RWPE1 (cell line): Measurements from ENCODE around the gene NR3C1.
A peak's percentile ranks its signal among the peaks of the same experiment; 100 is the strongest.

Experiments
- CTCF ChIA-PET: fragments of 350-600 bp; sonication (Branson Sonifier 250); formaldehyde crosslinking; extraction: SDS; loops from one replicate; lab custom pipeline; 2021; lab: Yijun Ruan, JAX
- POLR2A ChIA-PET: fragments of 400-600 bp; formaldehyde crosslinking; extraction: SDS; loops from one replicate; lab custom pipeline; 2020; ENCODE audit warnings: antibody characterized with exemption; ENCODE audit not compliant: low non-redundant PET; lab: Yijun Ruan, JAX
- DNase-seq: peaks from one replicate; pipeline ENCODE4 v3.0.0; 2012; ENCODE audit warnings: low spot score
- H3K27ac ChIP-seq: fragments of 450-650 bp; 2 replicates; pipeline ENCODE4 v1.5.1; 2017
- TF ChIP-seq, protein P1 (sequence below): fragments of 450-650 bp; conservative IDR thresholded peaks from 2 replicates; pipeline ENCODE4 v1.5.1; 2017; ENCODE audit warnings: low read depth, mild to moderate bottlenecking

NR3C1 gene

DNA sequence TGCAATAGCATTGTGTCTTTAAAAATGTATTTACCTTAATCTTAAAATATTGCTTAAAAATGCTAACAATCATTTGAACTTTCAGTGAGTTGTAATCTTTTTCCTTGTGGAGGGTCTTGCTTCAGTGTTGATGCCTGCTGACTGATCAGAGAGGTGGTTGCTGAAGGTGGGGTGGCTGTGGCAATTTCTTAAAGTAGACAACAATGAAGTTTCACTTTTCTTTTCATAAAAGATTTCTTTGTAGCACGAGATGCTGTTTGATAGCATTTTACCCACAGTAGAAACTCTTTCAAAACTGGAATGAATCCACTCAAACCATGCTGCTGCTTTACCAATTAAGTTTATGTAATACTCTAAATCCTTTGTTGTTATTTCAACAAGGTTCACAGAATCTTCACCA lies 50.8 kb downstream of the NR3C1 start:
- POLR2A ChIA-PET, result no interaction called here
- H3K27ac ChIP-seq, result no peak overlapping the region
- no peak for DNase-seq
- TF ChIP-seq, protein P1, sequence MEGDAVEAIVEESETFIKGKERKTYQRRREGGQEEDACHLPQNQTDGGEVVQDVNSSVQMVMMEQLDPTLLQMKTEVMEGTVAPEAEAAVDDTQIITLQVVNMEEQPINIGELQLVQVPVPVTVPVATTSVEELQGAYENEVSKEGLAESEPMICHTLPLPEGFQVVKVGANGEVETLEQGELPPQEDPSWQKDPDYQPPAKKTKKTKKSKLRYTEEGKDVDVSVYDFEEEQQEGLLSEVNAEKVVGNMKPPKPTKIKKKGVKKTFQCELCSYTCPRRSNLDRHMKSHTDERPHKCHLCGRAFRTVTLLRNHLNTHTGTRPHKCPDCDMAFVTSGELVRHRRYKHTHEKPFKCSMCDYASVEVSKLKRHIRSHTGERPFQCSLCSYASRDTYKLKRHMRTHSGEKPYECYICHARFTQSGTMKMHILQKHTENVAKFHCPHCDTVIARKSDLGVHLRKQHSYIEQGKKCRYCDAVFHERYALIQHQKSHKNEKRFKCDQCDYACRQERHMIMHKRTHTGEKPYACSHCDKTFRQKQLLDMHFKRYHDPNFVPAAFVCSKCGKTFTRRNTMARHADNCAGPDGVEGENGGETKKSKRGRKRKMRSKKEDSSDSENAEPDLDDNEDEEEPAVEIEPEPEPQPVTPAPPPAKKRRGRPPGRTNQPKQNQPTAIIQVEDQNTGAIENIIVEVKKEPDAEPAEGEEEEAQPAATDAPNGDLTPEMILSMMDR, result no peak
- CTCF ChIA-PET, result no interaction called here

DNA sequence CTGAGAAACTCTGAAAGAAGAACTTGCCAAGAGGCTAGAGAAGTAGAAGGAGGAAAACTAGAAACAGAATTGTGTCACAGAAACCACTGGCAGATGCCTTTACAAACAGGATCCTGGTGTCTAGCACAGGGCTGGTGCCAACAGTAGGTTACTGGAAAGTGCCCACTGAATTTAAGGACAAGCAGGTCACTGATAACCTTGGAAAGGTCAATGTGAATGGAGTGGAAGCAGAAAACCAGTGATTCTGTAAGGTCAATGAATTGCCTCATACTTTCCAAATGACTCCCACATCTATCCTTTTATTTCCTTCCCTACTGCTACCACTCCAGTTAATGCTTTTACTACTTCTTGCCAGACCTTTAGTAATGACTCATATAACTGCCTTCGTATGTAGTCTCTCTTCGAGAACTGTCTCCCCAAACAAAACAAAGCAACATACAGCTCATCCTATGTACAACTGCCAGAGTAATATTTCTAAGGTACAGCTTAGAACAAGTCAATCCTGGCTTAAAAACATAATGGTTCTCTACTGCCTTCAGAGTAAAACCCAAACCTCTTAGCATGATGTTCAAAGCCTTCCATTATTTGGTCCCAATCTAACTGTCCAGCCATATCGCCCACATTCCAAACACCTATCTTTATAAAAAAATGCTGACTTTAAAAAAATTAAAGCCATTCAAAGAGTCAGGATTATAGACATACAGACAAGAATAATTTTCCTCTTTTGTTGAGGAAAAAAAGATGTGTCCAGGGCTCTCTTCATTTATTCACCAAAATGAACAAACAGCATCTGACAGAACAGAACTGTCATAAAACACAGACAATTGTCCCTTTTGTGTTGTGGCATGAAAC lies 52.5 kb downstream of the NR3C1 start:
- H3K27ac ChIP-seq, result no peak overlapping the region
- TF ChIP-seq, protein P1, result no peak
- POLR2A ChIA-PET, result no interaction called here
- DNase-seq, result peak; percentile 72
- CTCF ChIA-PET, result interaction anchor here (0.6 to 1.1 kb wide), 2 partner anchors 10 to 257 kb away, joined by 3 to 4 read pairs; no protein-coding TSS in a partner anchor

DNA sequence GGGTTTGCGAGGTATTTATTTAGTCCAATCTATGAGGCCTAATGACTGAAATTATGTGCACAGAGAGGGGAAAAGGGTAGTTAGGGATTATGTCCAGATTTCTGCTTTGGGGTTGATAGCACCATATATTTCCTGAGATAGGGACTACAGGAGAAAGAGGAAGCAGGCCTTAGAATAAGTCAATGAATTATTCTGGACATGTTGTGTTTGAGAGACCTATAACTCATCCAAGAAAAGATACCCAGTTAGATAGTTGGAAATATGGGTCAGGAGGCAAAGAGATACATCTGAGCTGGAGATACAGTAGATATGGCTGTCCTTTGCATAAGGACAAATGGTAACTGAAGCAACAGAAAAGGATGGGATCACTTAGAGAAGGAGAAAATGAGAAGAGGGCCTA lies 53.1 kb downstream of the NR3C1 start:
- CTCF ChIA-PET, result interaction anchor here (0.6 kb wide), 1 partner anchor 309 kb away, joined by 4 read pairs; no protein-coding TSS in a partner anchor
- POLR2A ChIA-PET, result interaction anchor here (0.6 kb wide), 1 partner anchor 68 kb away, joined by 7 read pairs; no protein-coding TSS in a partner anchor
- no peak for DNase-seq
- H3K27ac ChIP-seq, result no peak overlapping the region
- TF ChIP-seq, protein P1, result no peak

DNA sequence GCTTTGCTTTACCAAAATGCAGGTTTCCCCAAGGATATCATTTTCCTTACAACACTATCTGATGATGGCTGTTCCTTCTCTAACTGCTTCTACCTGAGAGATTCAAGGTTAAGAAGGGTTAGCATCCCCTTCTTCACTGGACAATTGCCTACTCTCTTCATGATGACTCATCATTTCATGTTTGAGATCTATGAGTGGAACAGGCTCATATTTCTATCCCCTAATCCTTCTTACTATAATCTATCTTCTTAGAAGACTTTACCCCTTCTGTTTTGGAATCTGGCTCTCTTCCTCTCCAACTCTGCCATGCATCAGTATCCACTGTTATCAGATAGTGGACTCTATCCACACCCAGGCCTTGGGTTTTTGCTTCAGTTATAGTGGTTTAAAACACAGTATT lies 54.3 kb downstream of the NR3C1 start:
- ChIA-PET POLR2A (no interaction called here), CTCF (interaction anchor here (0.7 kb wide), 1 partner anchor 376 kb away, joined by 3 read pairs; no protein-coding TSS in a partner anchor)
- H3K27ac ChIP-seq, result no peak overlapping the region
- TF ChIP-seq, protein P1, result no peak
- DNase-seq, result peak; percentile 12

DNA sequence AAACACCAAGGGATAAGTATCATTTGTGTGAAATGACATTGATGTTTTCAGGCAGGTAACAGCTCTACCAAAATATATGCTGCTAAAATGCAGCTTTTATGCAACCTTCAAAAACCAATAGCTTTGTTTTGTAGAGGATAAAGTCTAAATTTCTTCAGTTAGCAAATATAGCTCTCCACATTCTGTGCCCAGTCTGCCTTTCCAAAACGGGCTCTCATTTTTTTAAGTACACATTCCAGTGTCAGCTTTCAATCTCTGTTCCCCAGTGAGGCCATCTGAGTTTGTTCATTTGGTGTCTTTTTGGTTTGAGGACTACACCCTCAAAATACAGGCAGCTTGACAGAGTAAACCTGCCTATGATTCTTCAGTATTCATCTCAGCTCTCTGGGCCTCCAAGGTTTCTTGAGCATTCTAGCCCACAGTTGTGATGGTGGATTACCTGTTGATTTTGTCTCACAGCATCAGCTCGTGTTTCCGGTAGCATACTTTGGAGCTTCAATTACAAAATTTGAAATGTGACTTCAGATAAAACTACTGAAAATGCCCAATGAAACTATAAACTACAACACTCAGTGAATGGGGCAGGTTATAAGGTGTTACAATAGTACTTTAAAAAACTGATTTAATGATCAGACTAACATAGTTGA lies 55.7 kb downstream of the NR3C1 start:
- DNase-seq, result no peak
- no peak overlapping the region for H3K27ac ChIP-seq
- ChIA-PET CTCF (no interaction called here), POLR2A (no interaction called here)
- TF ChIP-seq, protein P1, result no peak

DNA sequence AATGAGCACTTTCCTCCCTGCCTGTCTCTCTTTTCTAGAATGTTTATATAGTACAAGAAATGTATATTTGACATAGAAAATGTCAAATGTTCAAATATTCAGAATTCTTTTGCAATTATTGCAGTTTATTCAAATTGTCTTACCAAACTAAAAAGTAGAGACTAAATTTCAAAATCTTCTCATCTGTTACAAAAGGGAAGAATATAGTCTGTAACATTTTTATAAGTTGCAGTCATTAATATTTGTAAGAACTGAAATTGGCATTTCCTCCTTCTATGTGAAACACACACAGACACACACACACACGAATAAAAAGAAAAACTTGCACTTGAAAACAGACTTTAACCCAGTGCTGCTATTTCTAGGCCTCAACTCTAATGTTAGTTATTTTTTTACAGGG lies 56.4 kb downstream of the NR3C1 start:
- TF ChIP-seq, protein P1, result no peak
- DNase-seq, result no peak
- ChIA-PET CTCF (no interaction called here), POLR2A (no interaction called here)
- no peak overlapping the region for H3K27ac ChIP-seq
